ENCODE data around the gene ATP2C2.
A peak's percentile ranks its signal among the peaks of the same experiment; 100 is the strongest.

The ATP2C2 gene

DNA sequence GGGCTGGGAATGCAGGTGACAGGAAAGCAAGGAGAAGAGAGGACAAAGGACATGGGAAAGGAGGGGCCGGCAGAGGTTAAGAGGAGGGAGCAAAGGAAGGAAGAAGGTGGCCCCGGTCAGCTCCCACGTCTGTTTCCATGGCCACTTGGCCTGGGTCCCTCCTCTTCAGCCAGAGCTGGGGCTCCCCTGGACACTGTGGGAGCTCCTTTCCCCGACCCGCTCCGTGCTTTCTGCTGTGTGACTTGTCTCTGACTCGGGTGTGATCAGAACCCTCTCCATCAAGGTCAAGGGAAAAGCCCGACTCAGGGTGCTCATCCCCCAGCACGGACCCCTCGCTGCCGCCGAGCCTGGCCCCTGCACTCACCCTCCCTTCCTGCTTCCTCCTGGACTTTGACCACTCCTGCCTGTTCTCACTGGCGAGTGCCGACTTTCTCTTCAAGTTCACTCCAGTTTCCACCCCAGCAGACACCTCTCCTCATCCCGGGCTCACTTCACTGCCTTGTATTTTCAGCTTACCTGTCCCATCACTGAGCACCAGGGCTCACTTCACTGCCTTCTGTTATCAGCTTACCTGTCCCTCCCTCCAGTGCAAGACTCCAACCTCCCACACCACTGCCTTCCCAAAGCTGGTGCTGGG lies 74.9 kb downstream of the ATP2C2 start:
- TF ChIP-seq, protein P1, sequence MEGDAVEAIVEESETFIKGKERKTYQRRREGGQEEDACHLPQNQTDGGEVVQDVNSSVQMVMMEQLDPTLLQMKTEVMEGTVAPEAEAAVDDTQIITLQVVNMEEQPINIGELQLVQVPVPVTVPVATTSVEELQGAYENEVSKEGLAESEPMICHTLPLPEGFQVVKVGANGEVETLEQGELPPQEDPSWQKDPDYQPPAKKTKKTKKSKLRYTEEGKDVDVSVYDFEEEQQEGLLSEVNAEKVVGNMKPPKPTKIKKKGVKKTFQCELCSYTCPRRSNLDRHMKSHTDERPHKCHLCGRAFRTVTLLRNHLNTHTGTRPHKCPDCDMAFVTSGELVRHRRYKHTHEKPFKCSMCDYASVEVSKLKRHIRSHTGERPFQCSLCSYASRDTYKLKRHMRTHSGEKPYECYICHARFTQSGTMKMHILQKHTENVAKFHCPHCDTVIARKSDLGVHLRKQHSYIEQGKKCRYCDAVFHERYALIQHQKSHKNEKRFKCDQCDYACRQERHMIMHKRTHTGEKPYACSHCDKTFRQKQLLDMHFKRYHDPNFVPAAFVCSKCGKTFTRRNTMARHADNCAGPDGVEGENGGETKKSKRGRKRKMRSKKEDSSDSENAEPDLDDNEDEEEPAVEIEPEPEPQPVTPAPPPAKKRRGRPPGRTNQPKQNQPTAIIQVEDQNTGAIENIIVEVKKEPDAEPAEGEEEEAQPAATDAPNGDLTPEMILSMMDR (conservative IDR thresholded peaks at IDR 0.05; ENCODE audit: low read depth, low read length), result no peak
- no peak for DNase-seq (ENCODE audit: low read depth)
- no peak overlapping the region for H3K4me3 ChIP-seq (ENCODE audit: low read depth, low read length)

DNA sequence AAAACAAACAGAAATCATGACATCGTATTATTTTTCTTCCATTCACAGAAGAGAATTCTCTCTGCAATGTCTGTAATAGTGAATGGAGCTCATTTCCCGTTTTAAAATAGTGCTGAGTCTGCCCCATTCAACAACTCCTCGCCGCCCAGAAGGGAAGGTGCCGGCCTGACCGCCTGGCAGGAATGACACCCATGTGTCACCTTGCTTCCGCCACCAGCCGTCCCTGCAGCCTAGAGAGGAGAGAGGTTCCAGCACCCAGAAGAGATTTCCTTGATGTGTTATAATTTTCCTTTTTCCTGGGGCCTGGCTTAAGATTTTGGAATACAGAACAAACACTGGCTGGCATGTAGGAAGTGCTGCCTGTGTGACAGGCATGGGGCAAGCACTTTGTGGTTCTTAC lies 76.1 kb downstream of the ATP2C2 start:
- no peak overlapping the region for H3K4me3 ChIP-seq (ENCODE audit: low read depth, low read length)
- TF ChIP-seq, protein P1 (conservative IDR thresholded peaks at IDR 0.05; ENCODE audit: low read depth, low read length), result no peak
- DNase-seq (ENCODE audit: low read depth), result no peak

DNA sequence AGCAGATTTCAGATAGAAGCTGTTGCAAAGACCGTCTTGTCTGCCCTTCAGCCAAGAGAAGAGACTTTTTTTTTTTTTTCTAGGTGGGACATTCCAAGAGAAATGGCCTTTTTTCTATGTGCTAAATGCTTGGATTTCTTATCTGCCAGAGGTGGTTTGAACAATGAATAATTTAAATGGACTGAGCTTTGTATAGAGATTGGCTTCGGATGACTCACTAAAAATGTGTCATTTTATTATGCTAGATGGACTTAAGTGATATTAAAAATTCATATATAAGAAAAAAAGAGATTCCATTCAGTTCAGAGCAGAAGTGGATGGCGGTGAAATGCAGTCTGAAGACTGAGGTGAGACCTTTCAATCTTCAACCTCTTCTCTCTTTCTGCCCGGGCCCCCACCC lies 77.7 kb downstream of the ATP2C2 start:
- TF ChIP-seq, protein P1 (conservative IDR thresholded peaks at IDR 0.05; ENCODE audit: low read depth, low read length), result no peak
- peak; percentile 8 for DNase-seq (ENCODE audit: low read depth)
- H3K4me3 ChIP-seq (ENCODE audit: low read depth, low read length), result no peak overlapping the region

DNA sequence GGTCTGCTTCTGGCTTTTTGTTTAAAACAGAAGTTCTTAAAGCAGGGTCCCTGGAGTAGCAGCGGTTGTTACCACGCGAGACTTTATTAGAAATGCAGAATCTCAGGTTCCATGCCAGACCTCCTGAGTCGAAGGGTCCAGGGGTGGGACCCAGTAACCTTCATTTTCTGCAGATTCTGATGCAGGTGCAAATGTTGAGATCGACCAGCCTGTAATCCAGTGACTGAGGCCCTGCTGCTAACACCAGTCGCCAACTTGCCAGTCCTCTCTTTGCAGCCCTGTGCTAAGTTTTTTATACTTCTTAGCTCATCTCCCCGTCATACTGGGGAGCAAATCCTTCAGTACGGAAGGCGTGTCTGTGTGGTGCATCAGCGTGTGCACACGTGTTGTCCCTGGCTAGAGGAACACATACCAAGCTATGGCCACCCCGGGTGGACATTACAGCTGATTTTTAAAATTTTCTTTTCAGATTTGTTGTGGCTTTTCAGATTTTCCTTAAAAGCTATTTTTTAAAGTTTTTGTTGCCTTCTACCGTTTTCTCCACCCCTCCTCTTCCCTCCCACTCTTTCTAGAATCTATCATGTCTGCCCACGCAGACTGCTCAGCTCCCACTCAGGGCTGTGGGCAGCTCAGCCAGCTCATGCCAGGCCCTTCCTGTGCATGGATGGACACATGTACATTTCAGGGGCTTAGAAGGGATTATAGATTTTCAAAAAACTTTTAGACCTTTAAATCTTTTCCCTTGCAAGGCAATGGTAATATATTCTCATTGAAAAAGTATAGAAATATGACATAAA lies 78.5 kb downstream of the ATP2C2 start:
- H3K4me3 ChIP-seq (ENCODE audit: low read depth, low read length), result no peak overlapping the region
- no peak for DNase-seq (ENCODE audit: low read depth)
- TF ChIP-seq, protein P1 (conservative IDR thresholded peaks at IDR 0.05; ENCODE audit: low read depth, low read length), result no peak

DNA sequence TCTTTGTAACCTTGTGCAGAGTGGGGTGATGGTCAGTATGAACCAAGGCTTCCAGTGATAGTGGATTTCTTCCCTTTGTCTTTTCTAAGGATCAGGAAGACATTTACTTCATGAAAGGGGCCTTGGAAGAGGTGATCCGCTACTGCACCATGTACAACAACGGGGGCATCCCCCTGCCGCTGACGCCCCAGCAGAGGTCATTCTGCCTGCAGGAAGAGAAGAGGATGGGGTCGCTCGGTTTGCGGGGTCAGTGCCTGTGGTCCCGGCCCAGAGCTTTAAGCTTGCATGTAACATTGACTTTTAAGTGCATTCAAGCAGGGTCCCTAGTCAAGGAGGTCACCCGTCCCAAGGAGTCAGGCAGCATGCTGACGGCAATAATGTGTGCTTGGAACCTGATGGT lies 80.1 kb downstream of the ATP2C2 start:
- TF ChIP-seq, protein P1 (conservative IDR thresholded peaks at IDR 0.05; ENCODE audit: low read depth, low read length), result no peak

DNA sequence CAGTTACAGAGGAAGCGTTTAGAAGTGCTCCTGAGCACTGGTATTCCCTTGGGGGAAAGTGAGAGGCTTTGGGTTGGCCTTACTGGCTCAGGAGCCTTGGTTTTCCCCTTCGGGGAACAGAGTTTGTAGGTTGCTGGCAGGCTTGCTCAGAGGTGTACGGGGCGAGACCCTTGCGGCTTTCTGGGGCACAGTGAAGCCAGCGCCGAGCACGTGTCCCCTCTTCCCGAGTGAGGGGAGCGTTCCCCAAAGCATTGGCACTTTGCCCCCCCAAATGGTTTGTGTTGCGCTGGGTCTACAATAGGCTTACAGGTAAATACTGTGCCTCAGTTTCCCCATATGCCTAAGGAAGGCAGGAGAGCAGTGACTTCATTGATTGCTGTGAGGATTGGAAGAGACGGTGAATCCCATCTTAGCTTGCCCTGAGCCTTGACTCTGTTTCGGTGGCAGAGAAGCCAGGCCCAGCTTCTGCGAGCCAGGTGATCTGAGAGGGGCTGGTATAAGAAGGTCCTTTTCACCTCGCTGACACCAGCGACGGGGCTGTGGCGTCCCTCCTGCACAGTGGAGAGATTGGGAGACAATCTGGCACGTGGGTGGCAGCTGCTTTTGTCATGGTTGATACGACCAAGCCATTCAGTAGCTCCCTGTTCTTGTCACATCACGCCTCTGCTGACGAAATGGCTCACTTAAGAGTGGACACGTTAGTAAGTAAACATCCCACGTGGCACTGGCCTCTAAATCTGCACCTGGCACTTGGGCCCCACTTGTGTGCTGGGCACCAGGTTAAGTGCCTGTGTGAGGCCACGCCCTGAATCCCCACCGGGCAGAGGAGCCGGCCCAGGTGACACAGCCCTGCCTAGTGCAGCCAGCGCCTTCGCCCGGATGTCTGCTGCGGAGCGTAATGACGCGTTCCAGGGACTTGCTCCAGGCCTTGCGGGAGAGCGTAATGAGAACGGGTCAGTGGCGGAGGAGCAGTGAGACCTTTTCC lies 81.1 kb downstream of the ATP2C2 start:
- TF ChIP-seq, protein P1 (conservative IDR thresholded peaks at IDR 0.05; ENCODE audit: low read depth, low read length), result no peak
- no peak for DNase-seq (ENCODE audit: low read depth)
- no peak overlapping the region for H3K4me3 ChIP-seq (ENCODE audit: low read depth, low read length)

More for the DNA sequence above, 80.1 kb downstream of the ATP2C2 start:
- no peak for DNase-seq (ENCODE audit: low read depth)
- no peak overlapping the region for H3K4me3 ChIP-seq (ENCODE audit: low read depth, low read length)
